GM18505 (cell line): Measurements from ENCODE around the gene FBXW9.
"Not testable (repeated sequence)": the region's sequence is repeated elsewhere in the genome, so short reads cannot be mapped to it uniquely, and the experiment has no call there.

Experiments
- ATAC-seq: cut with Tn5 transposase; IDR thresholded peaks from one replicate; pipeline ENCODE4 v1.9.1; 2021; ENCODE audit not compliant: unreplicated experiment
- POLR2A ChIP-seq: IDR thresholded peaks from 4 replicates; pipeline ENCODE4 v1.6.1; 2011; ENCODE audit warnings: borderline replicate concordance; ENCODE audit not compliant: insufficient read depth, insufficient read length; ENCODE audit errors: extremely low read depth

FBXW9 gene

GRCh38 chr19:12705169-12705568 is 8.7 kb upstream of the FBXW9 start:
- ATAC-seq = no peak

GRCh38 chr19:12703046-12703445 is 6.6 kb upstream of the FBXW9 start:
- no peak for ATAC-seq
- TF ChIP-seq POLR2A = no peak

More at GRCh38 chr19:12705169-12705568, 8.7 kb upstream of the FBXW9 start:
- no peak for TF ChIP-seq POLR2A

GRCh38 chr19:12701596-12702282 is 5.3 kb upstream of the FBXW9 start:
- TF ChIP-seq POLR2A = no peak
- ATAC-seq = no peak

- TF ChIP-seq POLR2A = no peak
- ATAC-seq = no peak
These were observed 1.7 kb upstream of the FBXW9 start for GRCh38 chr19:12698138-12698537.

DNA sequence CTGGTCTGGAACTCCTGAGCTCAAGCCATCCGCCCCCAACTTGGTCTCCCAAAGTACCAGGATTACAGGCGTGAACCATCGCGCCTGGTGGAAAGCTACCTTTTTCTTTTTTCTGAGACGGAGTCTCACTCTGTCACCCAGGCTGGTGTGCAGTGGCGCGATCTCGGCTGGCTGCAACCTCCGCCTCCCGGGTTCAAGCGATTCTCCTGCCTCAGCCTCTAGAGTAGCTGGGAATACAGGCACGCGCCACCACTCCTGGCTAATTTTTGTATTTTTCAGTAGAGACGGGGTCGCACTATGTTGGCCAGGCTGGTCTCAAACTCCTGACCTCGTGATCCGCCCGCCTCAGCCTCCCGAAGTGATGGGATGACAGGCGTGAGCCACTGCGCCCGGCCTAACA is 994 bp upstream of the FBXW9 start:
- ATAC-seq = not testable (repeated sequence)

GRCh38 chr19:12695997-12696365 is 450 bp downstream of the FBXW9 start:
- no peak for TF ChIP-seq POLR2A
- peak; percentile 17 for ATAC-seq

DNA sequence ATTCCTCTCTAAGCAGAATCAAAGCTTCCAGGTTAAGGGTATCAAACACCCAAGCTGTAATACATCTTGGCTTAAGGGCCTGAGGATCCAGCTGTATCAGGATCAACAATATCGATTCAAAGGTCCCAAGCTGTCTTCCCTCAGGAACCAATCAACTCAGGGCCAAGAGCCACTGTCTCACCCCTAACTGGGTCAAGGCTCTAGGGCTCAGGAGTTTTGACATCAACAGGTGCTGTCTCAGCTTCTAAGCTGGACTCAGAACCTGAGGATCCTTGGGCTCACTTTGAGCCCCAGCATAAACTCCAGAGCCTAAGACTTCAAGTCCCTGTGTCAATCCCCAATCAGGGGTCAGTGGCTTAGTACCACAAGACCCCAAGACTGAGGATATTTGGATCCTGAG is 917 bp downstream of the FBXW9 start:
- no peak for TF ChIP-seq POLR2A
- no peak for ATAC-seq

DNA sequence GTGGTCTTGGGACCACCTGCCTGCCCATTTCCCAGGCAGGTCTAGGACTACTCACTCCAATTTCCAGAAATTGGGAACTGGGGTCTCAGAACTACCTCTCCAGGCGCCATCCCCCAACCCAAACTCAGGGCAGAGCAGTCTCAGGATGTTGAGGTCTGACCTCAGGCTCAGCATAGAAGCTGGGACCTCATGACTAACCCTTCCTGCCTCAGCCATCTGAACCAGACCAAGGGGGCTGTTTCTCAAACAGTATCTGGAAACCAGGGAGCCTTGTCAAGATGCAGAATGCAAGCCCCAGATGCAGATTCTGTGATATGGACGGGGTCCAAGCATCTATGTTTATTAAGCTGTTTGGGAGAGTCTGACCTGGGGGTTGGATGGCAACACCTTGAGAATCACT is 1.3 kb downstream of the FBXW9 start:
- ATAC-seq = no peak
- no peak for TF ChIP-seq POLR2A

DNA sequence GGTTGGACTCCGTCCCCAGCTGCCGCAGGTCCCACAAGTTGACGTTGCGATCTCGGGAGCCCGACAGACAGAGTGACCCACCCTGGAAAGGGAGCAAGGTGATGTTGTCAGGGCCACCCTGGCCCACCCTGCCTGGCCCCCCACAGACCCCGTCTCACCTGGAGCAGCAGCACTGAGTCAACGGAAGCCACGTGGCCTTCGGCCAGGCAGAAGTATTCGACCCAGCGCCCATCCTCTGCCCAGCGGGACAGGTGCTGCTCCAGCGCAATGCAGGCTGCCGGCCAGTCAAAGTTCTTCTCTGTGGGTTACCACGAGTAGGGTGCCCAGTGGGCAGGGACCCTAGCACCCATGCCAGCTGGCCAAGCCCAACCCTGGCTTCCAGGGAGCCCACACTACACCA is 1.8 kb downstream of the FBXW9 start:
- no peak for ATAC-seq
- TF ChIP-seq POLR2A = no peak

- no peak for TF ChIP-seq POLR2A
- no peak for ATAC-seq
These were observed 3.5 kb downstream of the FBXW9 start for GRCh38 chr19:12692960-12693359.

DNA sequence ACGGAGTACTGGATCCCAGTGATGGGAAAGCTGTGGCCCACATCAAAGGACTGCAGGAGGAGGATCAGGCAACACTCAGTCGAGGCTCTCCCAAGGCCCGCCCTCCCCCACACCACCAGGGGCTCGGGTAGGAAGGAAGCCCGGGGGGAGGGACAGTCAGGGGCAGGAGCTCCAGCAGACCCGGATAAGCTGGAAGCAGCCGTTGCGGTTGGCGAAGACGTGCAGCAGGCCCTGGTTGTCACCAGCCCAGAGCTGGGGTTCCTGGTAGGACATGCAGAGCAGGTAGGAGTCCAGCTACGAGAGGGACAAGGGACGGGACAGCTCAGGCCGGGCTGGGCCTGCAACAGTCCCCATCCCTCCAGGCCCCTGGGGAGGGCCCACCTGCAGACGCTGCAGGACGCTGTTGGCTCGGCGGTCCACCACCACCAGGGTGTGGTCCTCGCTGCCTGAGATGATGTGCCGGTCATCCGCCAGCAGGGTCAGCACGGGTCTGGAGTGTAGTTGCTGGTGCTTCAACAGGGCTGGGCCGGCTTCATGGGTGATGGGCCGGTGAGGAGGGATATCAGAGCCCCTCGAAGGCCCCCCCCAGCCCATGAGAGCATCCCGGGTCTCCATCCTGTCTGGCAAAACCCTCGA is 6.7 kb downstream of the FBXW9 start:
- ATAC-seq = no peak

DNA sequence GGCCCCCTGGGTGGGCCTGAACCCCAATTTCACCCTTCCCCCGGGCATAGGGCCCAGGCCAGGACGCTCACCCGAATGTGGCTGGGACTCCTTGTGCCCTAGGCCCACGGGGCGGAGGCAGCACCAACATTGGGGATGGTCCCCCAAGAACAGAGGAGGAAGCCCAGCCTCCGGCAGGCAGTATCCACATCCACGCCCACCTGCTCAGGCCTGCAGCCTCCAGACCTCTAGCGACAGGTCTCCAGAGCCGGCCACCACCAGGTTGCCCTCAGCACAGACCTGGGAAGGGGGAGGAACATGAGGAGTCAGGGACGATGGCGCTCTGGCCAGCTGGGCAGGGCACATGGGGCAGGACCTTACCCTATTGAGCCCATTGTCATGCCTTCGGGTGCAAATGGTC is 7.4 kb downstream of the FBXW9 start:
- ATAC-seq = no peak
- no peak for TF ChIP-seq POLR2A

More for the DNA sequence above, 6.7 kb downstream of the FBXW9 start:
- no peak for TF ChIP-seq POLR2A

- TF ChIP-seq POLR2A = no peak
- ATAC-seq = no peak
These were observed 8.8 kb downstream of the FBXW9 start, which contains the start of gene GNG14 for GRCh38 chr19:12687496-12688196. GNG14 (plus strand) TSS chr19:12687998; CDS start chr19:12688049, 51 bp downstream.

DNA sequence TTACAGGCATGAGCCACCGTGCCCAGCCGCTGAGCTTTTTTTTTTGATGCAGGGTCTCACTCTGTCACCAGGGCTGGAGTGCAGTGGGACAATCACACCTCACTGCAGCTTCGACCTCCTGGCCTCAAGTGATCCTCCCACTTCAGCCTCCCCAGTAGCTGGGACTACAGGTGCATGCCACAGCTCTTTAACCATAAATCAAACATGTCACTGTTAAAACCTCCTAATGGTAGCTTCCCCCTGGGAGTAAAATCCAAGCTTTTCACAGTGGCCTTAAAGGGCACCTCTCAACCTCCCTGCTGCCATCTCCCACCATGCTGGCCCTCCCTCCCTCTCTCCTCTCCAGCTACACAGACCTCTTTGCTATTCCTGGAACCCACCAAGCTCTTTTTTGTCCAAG is 10.6 kb downstream of the FBXW9 start:
- TF ChIP-seq POLR2A = no peak
- ATAC-seq = no peak
